HepG2 (cell line): Measurements from ENCODE around the gene CNTNAP3B. TPM values are rescaled to one million over a fixed set of nuclear protein-coding genes. Genes with fewer than 3 reads are reported as not detected.
"Not testable (repeated sequence)": the region's sequence is repeated elsewhere in the genome, so short reads cannot be mapped to it uniquely, and the experiment has no call there.

Experiments used
- ATAC-seq: fragments of 200-7000 bp; cut with Tn5 transposase; 3 replicates; pipeline ENCODE4 v1.9.1; 2020; ENCODE audit warnings: mild to moderate bottlenecking, moderate library complexity
- BruUV-seq: library from RNA; stranded (reverse); fragments of 400-500 nt; replicated peaks from 2 replicates; lab custom pipeline; 2021; lab: Mats Ljungman, UMichigan
- CTCF ChIA-PET: fragments of 300-600 bp; formaldehyde crosslinking; extraction: SDS; loops from one replicate; lab custom pipeline; 2021; ENCODE audit warnings: low total read pairs, inconsistent platforms, low intra/inter-chr PET ratio; lab: Yijun Ruan, JAX
- POLR2A ChIA-PET: fragments of 350-600 bp; sonication (Branson Sonifier 250); formaldehyde crosslinking; loops from one replicate; lab custom pipeline; 2020; ENCODE audit warnings: antibody characterized with exemption, inconsistent platforms; lab: Yijun Ruan, JAX
- DNase-seq: peaks from one replicate; pipeline ENCODE4 v3.0.0-alpha.2; 2015; ENCODE audit warnings: low spot score
- FAIRE-seq: peaks from 3 replicates; lab custom pipeline; 2011; peaks lifted over from hg19 to GRCh38; lab: Jason Lieb, UNC
- H2AFZ ChIP-seq: one replicate; pipeline ENCODE4 v1.6.1; 2011; ENCODE audit warnings: low read length, inconsistent platforms
- H3K27ac ChIP-seq: fragments of 300-600 bp; 3 replicates; pipeline ENCODE4 v1.8.0; 2011; ENCODE audit warnings: mixed run types, mild to moderate bottlenecking, mixed read lengths, low read length, inconsistent platforms; ENCODE audit not compliant: insufficient read depth; ENCODE audit errors: extremely low read length
- H3K27me3 ChIP-seq, 2 experiments: fragments of 200-600 bp in 1 of 2; 2 replicates in 1 of 2; 3 replicates in 1 of 2; pipeline versions ENCODE4 v1.6.0 to v1.8.0; 2011; ENCODE audit warnings: low read length in 2 of 2, mild to moderate bottlenecking in 2 of 2, moderate library complexity in 2 of 2, inconsistent platforms in 1 of 2; ENCODE audit not compliant: insufficient read depth in 2 of 2, control insufficient read depth in 1 of 2
- H3K36me3 ChIP-seq, 2 experiments: fragments of 200-600 bp in 1 of 2; replicated peaks in 1 of 2; 2 replicates in 1 of 2; 3 replicates in 1 of 2; pipeline versions ENCODE4 v1.5.1 to v1.8.0; 2011; ENCODE audit warnings: low read length in 2 of 2, inconsistent platforms in 1 of 2; ENCODE audit not compliant: insufficient read depth in 2 of 2, control insufficient read depth in 1 of 2
- H3K4me1 ChIP-seq: 2 replicates; pipeline ENCODE4 v1.5.1; 2012; ENCODE audit warnings: low read length, inconsistent platforms; ENCODE audit not compliant: insufficient read depth
- H3K4me2 ChIP-seq: 2 replicates; pipeline ENCODE4 v1.6.0; 2011; ENCODE audit warnings: low read depth, low read length, inconsistent platforms
- H3K4me3 ChIP-seq, 3 experiments: fragments of 200-600 bp in 1 of 3; sonication (generic), shearing (Covaris generic) in 1 of 3; replicated peaks in 1 of 3; 2 replicates each; pipeline ENCODE4 v1.5.1; 2011 to 2016; ENCODE audit warnings: low read length in 3 of 3, inconsistent platforms in 2 of 3, low read depth in 2 of 3, mild to moderate bottlenecking in 2 of 3, control low read depth in 1 of 3, mixed read lengths in 1 of 3; ENCODE audit not compliant: insufficient read depth in 1 of 3
- H3K79me2 ChIP-seq: one replicate; pipeline ENCODE4 v1.6.1; 2011; ENCODE audit warnings: low read length, inconsistent platforms; ENCODE audit not compliant: insufficient read depth
- H3K9ac ChIP-seq: 2 replicates; pipeline ENCODE4 v1.6.0; 2011; ENCODE audit warnings: mild to moderate bottlenecking, low read depth, low read length, inconsistent platforms; ENCODE audit not compliant: insufficient read depth
- H3K9me3 ChIP-seq: 2 replicates; pipeline ENCODE4 v1.5.1; 2012; ENCODE audit warnings: mild to moderate bottlenecking, low read length
- H4K20me1 ChIP-seq: 2 replicates; pipeline ENCODE4 v1.6.0; 2011; ENCODE audit warnings: inconsistent platforms, mild to moderate bottlenecking, low read length, moderate library complexity; ENCODE audit not compliant: insufficient read depth
- WGBS: methylation state at CpG from one replicate; pipeline ENCODE4 v1.1.6; 2017; ENCODE audit warnings: low lambda C conversion rate; 5-methylcytosine and 5-hydroxymethylcytosine counted together
- in situ Hi-C: cut with HindIII; loops from 2 replicates; pipeline ENCODE4 v1.10.0; 2017; ENCODE audit warnings: low pct_unique_long_range_greater_than_20kb; ENCODE audit not compliant: extremely low pct_ligation_motif_present
- intact Hi-C: fragments of 100-400 bp; cut with micrococcal nuclease; formaldehyde crosslinking; loops from one replicate; pipeline ENCODE4 v1.10.0; 2022; ENCODE audit not compliant: unreplicated experiment
- polyA plus RNA-seq, 8 experiments: library from polyadenylated mRNA; depleted of rRNA in 3 of 8; stranded (reverse) in 7 of 8; unstranded in 1 of 8; fragments of >200 nt; fragmentation: Illumina TruSeq in 4 of 8; extraction: Trizol in 4 of 8; gene quantifications; 2 replicates each; pipeline versions ENCODE4 v1.2.1 to v1.2.3, GENCODE V29; 2011 to 2016; ENCODE audit warnings: low read depth in 4 of 8, missing spikeins in 1 of 8, mixed read lengths in 1 of 8; ENCODE audit not compliant: insufficient read depth in 1 of 8
- total RNA-seq, 5 experiments: library from RNA; depleted of rRNA; stranded (reverse); fragments of >200 nt; fragmentation: Illumina TruSeq; extraction: Trizol; gene quantifications; 2 replicates each; pipeline ENCODE4 v1.2.3, GENCODE V29; 2016; ENCODE audit warnings: low read depth in 1 of 5

The CNTNAP3B gene
- total and polyA plus RNA-seq, 2 of the 13 experiments (the other 11 are each of a cell fraction or from before 2014, with no cell fraction given), result 3.8 to 11.9 TPM

GRCh38 chr9:41941738-41942137 is 187.5 kb downstream of the CNTNAP3B start:
- H3K4me2 ChIP-seq, H3K4me1 ChIP-seq, H3K4me3 ChIP-seq, DNase-seq, intact Hi-C loops, CTCF ChIA-PET, H3K36me3 ChIP-seq, BruUV-seq, FAIRE-seq, ATAC-seq, H3K9me3 ChIP-seq, in situ Hi-C loops, H2AFZ ChIP-seq, POLR2A ChIA-PET, H3K9ac ChIP-seq, H3K27me3 ChIP-seq, H3K27ac ChIP-seq, H3K79me2 ChIP-seq, H4K20me1 ChIP-seq: not testable (repeated sequence)
- 73% methylated on average over 2 of the region's 3 CpGs for WGBS

- POLR2A ChIA-PET, H3K9me3 ChIP-seq, FAIRE-seq, H3K36me3 ChIP-seq, H3K4me3 ChIP-seq, intact Hi-C loops, H3K79me2 ChIP-seq, CTCF ChIA-PET, H3K4me1 ChIP-seq, ATAC-seq, H2AFZ ChIP-seq, H3K27me3 ChIP-seq, H3K27ac ChIP-seq, in situ Hi-C loops, DNase-seq, BruUV-seq, H3K9ac ChIP-seq, H4K20me1 ChIP-seq, H3K4me2 ChIP-seq: not testable (repeated sequence)
Observed at GRCh38 chr9:41938143-41938542, 191.1 kb downstream of the CNTNAP3B start.

- H3K36me3 ChIP-seq, BruUV-seq, H2AFZ ChIP-seq, in situ Hi-C loops, H3K27ac ChIP-seq, H3K27me3 ChIP-seq, H3K4me2 ChIP-seq, CTCF ChIA-PET, ATAC-seq, H4K20me1 ChIP-seq, H3K9ac ChIP-seq, H3K79me2 ChIP-seq, H3K4me1 ChIP-seq, FAIRE-seq, POLR2A ChIA-PET, H3K9me3 ChIP-seq, intact Hi-C loops, H3K4me3 ChIP-seq, DNase-seq: not testable (repeated sequence)
- 44% methylated on average over 3 of the region's 3 CpGs for WGBS
Observed at GRCh38 chr9:41935727-41936126, 193.5 kb downstream of the CNTNAP3B start.

- POLR2A ChIA-PET, H3K27ac ChIP-seq, H3K79me2 ChIP-seq, H4K20me1 ChIP-seq, ATAC-seq, H3K9me3 ChIP-seq, H3K4me2 ChIP-seq, BruUV-seq, H2AFZ ChIP-seq, intact Hi-C loops, CTCF ChIA-PET, H3K36me3 ChIP-seq, FAIRE-seq, H3K4me1 ChIP-seq, in situ Hi-C loops, H3K4me3 ChIP-seq, DNase-seq, H3K9ac ChIP-seq, H3K27me3 ChIP-seq: not testable (repeated sequence)
- 13% methylated on average over 3 of the region's 6 CpGs for WGBS
Observed at GRCh38 chr9:41929172-41929571, 200.1 kb downstream of the CNTNAP3B start.
